Ascending aorta (tissue), 2 donors: ENCODE results near the gene FBXO8. TPM values are rescaled to one million over a fixed set of nuclear protein-coding genes. Genes with fewer than 3 reads are reported as not detected.

Source experiments
- DNase-seq, 2 donors: peaks; one replicate each; pipeline ENCODE4 v3.0.0-alpha.2; 2019; ENCODE audit warnings: low spot score in 2 of 2
- H3K27ac ChIP-seq, 2 donors: fragments of 200-600 bp; sonication (generic); one replicate each; pipeline ENCODE4 v1.5.1; 2016 to 2017; ENCODE audit warnings: mild to moderate bottlenecking in 1 of 2
- H3K27me3 ChIP-seq: fragments of 200-600 bp; sonication (generic); one replicate; pipeline ENCODE4 v1.5.1; 2017
- H3K36me3 ChIP-seq, 2 donors: fragments of 200-600 bp; sonication (generic); one replicate each; pipeline ENCODE4 v1.5.1; 2016
- H3K4me1 ChIP-seq, 2 donors: fragments of 200-600 bp; sonication (generic); one replicate each; pipeline ENCODE4 v1.5.1; 2016 to 2017; ENCODE audit warnings: mild to moderate bottlenecking in 1 of 2
- H3K4me3 ChIP-seq, 2 donors: fragments of 200-600 bp; sonication (generic); one replicate each; pipeline ENCODE4 v1.5.1; 2016 to 2017; ENCODE audit warnings: mild to moderate bottlenecking in 1 of 2
- H3K9me3 ChIP-seq, 2 donors: fragments of 200-600 bp; sonication (generic); one replicate each; pipeline ENCODE4 v1.5.1; 2016
- intact Hi-C: fragments of 100-400 bp; cut with DNase I; formaldehyde crosslinking; loops from one replicate; pipeline ENCODE4 v1.15.1; 2023
- total RNA-seq: library from RNA; depleted of rRNA; stranded (reverse); fragments of >200 nt; gene quantifications from one replicate; pipeline ENCODE4 v1.1.0, GENCODE V29; 2016
- TF ChIP-seq, protein P1 (sequence below), 3 experiments: fragments of 200-600 bp in 2 of 3; fragments of 450-650 bp in 1 of 3; sonication (generic) in 2 of 3; IDR thresholded peaks; one replicate each; pipeline ENCODE4 v1.5.1; 2016 to 2019; ENCODE audit warnings: antibody characterized with exemption in 3 of 3, mild to moderate bottlenecking in 1 of 3, moderate library complexity in 1 of 3

FBXO8 gene
- total RNA-seq, 1 donor from 2014 or later, result 15.5 TPM

DNA sequence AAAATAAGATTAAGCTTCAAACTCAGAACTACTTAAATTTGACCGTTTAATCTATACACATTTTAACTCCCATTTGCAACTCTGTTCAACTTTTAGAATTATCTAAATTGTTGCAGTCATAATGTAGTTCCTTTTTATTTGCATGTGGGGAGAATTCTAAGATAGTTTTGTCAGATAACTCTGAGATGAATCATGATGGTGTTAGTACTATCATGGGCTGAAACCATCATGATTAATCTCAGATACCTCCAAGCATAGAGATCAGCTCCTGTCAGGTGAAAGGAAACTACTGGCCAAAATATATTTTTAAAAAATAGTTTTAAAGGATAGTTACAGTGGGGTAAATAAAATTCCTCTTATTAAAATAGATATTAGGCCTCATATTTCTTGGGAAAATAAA, 39.0 kb downstream of the FBXO8 start:
- no peak overlapping the region for H3K4me3 ChIP-seq
- H3K36me3 ChIP-seq, result peaks cover 0 to 8% of the 10 kb centered on the region in 2 donors
- no peak for DNase-seq
- intact Hi-C loops, result no loop called here
- TF ChIP-seq, protein P1, sequence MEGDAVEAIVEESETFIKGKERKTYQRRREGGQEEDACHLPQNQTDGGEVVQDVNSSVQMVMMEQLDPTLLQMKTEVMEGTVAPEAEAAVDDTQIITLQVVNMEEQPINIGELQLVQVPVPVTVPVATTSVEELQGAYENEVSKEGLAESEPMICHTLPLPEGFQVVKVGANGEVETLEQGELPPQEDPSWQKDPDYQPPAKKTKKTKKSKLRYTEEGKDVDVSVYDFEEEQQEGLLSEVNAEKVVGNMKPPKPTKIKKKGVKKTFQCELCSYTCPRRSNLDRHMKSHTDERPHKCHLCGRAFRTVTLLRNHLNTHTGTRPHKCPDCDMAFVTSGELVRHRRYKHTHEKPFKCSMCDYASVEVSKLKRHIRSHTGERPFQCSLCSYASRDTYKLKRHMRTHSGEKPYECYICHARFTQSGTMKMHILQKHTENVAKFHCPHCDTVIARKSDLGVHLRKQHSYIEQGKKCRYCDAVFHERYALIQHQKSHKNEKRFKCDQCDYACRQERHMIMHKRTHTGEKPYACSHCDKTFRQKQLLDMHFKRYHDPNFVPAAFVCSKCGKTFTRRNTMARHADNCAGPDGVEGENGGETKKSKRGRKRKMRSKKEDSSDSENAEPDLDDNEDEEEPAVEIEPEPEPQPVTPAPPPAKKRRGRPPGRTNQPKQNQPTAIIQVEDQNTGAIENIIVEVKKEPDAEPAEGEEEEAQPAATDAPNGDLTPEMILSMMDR (IDR thresholded peaks at IDR 0.05), result no peak
- no peaks in the 10 kb centered on the region for H3K4me1 ChIP-seq
- H3K27me3 ChIP-seq, result no peaks in the 10 kb centered on the region
- H3K27ac ChIP-seq, result no peak overlapping the region
- no peaks in the 10 kb centered on the region for H3K9me3 ChIP-seq

DNA sequence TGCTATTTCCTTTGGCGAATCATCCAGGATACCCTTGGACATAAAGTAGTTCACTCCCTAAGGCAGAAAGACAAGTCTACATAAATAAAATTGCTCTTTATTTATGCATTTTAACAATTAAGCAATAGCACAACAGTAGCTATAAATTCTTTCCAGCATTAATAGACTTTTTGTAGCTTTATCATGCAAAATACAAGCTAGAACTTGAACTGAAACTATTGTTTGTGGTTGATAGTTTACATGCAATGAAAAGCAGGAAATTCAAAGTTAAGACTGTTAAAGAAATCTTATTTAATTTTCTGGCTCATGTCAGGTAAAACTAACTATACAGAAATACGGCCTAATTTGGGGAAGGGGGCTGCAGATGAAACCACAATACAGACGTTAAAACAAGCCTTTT, 42.3 kb downstream of the FBXO8 start:
- no peak overlapping the region for H3K27ac ChIP-seq
- H3K4me1 ChIP-seq, result no peaks in the 10 kb centered on the region
- H3K36me3 ChIP-seq, result peaks cover 3 to 25% of the 10 kb centered on the region in 2 donors
- DNase-seq, result no peak
- H3K4me3 ChIP-seq, result no peak overlapping the region
- TF ChIP-seq, protein P1 (IDR thresholded peaks at IDR 0.05), result no peak
- H3K9me3 ChIP-seq, result no peaks in the 10 kb centered on the region
- no peaks in the 10 kb centered on the region for H3K27me3 ChIP-seq
- intact Hi-C loops, result no loop called here

DNA sequence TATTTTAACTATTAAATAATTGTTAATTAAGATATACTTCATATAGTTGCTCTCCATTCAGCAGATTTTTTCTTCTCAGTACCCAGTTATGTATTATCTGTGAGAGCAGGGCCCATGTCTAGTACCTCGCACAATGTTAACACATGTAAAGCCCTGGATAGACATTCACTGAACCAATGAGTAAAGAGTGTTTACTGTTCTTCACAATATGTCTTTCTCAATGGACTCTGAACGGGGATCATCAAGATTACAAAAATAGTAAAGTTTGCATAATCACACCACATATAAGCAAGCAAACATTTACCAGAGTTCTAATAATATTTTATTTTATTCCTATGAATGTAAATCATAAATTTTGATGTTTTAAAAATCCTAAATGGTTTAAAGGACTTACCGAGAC, 47.1 kb downstream of the FBXO8 start:
- Histone ChIP-seq H3K27ac (no peak overlapping the region), H3K4me3 (no peak overlapping the region), H3K9me3 (no peaks in the 10 kb centered on the region), H3K36me3 (peaks cover 5 to 34% of the 10 kb centered on the region in 2 donors), H3K27me3 (no peaks in the 10 kb centered on the region), H3K4me1 (no peaks in the 10 kb centered on the region)
- TF ChIP-seq, protein P1 (IDR thresholded peaks at IDR 0.05), result no peak
- intact Hi-C loops, result no loop called here
- DNase-seq, result no peak

DNA sequence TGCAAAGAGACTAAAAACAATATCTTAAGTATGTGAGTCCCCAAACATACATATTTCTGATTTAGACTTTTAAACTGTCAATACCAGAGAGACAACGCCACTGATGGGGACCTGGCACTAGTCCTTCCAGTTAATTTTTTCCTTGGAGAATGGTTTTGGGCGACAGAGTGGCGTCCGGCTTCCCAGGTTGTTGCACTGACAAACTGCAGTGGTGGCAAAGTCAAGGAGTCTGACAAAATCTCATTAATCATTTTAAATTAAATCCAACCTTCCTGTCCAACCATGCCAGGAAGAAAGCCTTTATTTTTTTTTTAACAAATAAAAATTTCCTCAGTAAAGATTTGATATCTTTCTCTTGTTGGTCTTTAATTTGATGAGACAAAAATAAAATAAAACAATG, 52.8 kb downstream of the FBXO8 start:
- no peaks in the 10 kb centered on the region for H3K9me3 ChIP-seq
- DNase-seq, result no peak
- no peaks in the 10 kb centered on the region for H3K27me3 ChIP-seq
- H3K4me1 ChIP-seq, result no peaks in the 10 kb centered on the region
- H3K36me3 ChIP-seq, result peaks cover 0 to 5% of the 10 kb centered on the region in 2 donors
- TF ChIP-seq, protein P1 (IDR thresholded peaks at IDR 0.05), result no peak
- H3K27ac ChIP-seq, result no peak overlapping the region
- intact Hi-C loops, result no loop called here
- H3K4me3 ChIP-seq, result no peak overlapping the region

DNA sequence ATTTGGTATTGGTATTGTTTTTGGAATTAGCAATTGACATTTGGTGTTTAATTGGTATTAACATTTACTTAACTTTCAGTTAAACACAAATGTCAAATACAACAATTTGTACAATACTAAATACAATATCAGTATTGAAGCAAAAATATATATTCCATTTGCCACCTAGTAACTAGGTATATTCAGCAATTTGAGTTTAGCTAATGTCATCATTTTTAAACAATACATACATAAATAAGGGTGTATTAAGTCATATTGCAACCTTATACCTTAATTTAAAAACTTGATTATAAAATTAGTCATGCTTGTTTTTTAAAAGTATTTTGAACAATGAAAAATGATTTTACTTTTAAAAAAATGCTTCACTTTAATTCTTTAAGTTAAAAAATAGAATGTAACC, 53.3 kb downstream of the FBXO8 start:
- intact Hi-C loops, result no loop called here
- Histone ChIP-seq H3K27ac (no peak overlapping the region), H3K4me1 (no peaks in the 10 kb centered on the region), H3K9me3 (no peaks in the 10 kb centered on the region), H3K4me3 (no peak overlapping the region), H3K36me3 (peaks cover 0 to under 1% of the 10 kb centered on the region in 2 donors), H3K27me3 (no peaks in the 10 kb centered on the region)
- TF ChIP-seq, protein P1 (IDR thresholded peaks at IDR 0.05), result no peak
- no peak for DNase-seq

DNA sequence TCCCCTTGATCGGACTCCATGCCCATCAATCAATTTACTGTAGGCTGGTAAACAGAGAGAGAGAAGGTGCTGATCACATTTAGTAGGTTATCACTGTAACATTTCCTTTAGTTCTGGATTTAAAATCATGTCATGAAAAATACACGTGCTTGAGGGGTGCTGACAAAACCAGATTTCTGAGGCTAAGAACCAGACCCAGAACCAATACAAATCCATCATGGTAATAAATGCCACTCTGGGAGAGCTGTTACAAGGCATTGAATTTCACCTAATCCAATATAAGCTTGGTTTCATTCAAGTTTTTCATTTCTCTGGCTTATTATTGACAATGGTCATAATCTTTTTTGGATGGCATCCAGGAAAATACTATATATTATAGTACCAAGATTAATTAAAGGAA, 54.5 kb downstream of the FBXO8 start:
- Histone ChIP-seq H3K9me3 (no peaks in the 10 kb centered on the region), H3K4me1 (no peaks in the 10 kb centered on the region), H3K27ac (no peak overlapping the region), H3K27me3 (no peaks in the 10 kb centered on the region), H3K4me3 (no peak overlapping the region), H3K36me3 (no peaks in the 10 kb centered on the region)
- intact Hi-C loops, result no loop called here
- TF ChIP-seq, protein P1 (IDR thresholded peaks at IDR 0.05), result no peak
- no peak for DNase-seq
